HG03097 (cell line): ENCODE measurements around the gene SLC25A18.
A peak's percentile ranks its signal among the peaks of the same experiment; 100 is the strongest.
"Not testable (repeated sequence)": the region's sequence is repeated elsewhere in the genome, so short reads cannot be mapped to it uniquely, and the experiment has no call there.

Experiments
- ATAC-seq: cut with Tn5 transposase; IDR thresholded peaks from one replicate; pipeline ENCODE4 v1.9.1; 2021; ENCODE audit not compliant: unreplicated experiment, low FRiP score

The SLC25A18 gene

DNA sequence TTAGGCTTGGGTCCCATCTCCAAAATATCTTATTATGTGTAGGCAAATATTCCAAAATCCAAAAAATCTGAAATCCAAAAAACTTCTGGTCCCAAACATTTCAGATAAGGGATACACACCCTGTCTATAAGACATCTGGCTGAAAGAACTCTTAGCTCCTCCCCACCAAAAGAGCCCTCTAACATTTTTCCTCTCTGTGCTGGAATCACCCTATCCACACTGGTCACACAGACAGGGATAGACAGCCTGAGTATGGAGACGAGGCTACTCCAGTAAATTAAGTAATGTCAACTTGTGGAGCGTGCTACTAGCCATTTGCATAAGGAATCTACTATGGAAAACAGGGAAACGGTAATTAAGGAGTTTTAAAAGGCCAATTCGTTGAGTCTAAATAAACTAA lies 40.4 kb downstream of the SLC25A18 start:
- ATAC-seq = no peak

DNA sequence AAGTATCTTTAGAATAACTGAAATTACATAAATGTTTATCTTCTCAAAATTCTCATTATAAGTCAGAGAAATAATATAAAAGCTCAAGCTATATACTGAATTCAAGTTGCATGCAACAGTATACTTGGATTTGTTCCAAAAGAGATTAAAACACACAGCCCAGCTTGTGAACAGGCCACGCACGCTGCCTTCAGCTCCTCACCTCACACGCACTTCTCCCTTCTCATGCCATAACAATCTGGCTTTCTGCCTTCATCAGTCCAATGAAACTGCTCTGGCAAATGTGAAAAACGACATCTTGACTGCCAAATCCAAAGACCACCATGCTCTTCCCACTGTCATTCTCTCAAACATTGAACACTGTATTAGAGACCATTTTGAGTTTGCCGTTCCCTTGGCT lies 43.2 kb downstream of the SLC25A18 start:
- no peak for ATAC-seq

DNA sequence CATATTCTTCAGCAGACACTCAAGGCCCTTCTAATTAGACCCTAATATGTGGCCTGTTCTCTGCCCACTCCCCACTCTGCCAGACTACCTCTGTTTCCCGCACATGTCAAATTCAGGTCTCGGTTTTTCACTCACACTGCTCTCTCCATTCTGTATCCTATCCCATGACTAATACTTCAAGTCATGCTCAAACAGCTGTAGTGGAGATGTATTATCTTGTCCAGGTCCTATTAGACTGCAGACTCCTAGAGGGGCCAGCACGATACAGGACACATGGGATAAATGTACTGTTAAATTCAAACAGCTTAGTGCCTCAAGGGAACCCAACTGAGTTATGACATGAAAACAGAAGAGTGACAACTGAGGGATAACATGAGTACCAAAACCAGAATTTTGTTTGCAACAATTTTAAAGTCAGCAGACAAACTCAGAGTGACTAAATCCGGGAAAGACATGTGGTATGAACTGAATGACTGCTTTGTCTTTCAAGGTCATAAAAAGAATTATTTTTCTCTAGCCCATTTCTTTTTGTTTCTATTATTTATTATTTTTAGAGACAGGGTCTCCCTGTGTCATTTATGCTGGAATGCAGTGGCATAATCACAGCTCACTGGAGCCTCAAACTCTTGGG lies 44.7 kb downstream of the SLC25A18 start:
- ATAC-seq = no peak

DNA sequence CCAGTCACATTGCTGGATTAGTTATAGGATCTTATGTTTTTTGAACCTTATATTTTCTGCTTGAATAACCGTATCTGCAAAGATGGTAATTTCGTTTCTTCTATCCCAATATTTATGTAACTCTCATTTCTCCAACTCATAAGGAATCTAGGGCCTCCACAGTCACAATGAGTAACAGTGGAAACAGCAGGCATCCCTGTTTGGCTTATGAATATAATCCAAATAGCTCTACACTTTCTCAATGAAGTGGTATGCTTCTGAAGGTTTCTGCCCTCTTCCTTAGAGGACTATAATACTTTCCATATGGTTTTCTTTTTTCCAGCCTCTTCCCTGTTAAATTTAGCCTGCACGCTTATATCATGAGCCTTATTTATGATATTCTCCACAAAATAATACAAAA lies 48.8 kb downstream of the SLC25A18 start:
- no peak for ATAC-seq

DNA sequence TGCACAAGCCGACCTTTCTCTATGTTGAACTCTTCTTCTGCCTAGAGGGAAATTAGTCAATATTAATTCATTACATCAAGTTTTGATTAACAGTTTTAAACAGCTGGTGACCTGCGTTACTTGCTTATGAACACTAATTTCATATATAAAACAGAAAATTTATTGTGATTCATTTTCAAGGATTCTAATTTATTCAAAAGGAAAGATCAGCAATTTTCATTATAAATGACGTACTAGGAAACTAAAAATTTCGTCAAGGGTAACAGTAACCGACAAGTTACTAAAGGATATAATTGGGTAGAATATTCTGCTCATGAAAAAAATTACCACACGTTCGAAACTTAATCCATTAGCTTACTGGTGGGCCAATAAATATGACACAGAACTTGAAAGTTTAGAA lies 50.0 kb downstream of the SLC25A18 start:
- no peak for ATAC-seq

DNA sequence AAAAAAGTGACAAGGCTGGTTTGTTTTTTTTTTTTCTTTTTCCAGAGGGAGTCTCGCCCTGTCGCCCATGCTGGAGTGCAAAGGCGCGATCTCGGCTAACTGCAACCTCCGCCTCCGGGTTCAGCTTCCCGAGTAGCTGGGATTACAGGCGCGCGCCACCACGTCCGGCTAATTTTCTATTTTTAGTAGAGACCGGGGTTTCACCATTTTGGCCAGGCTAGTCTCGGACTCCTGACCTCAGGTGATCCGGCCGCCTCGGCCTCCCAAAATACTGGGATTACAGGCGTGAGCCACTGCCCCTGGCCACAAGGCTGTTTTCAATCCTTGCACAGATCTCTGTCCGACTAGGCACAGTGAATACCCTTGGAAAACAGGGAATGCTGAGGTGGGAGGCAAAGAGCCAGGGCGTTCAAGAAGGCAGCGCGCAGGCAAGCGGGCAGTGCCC lies 64.7 kb downstream of the SLC25A18 start:
- no peak for ATAC-seq

DNA sequence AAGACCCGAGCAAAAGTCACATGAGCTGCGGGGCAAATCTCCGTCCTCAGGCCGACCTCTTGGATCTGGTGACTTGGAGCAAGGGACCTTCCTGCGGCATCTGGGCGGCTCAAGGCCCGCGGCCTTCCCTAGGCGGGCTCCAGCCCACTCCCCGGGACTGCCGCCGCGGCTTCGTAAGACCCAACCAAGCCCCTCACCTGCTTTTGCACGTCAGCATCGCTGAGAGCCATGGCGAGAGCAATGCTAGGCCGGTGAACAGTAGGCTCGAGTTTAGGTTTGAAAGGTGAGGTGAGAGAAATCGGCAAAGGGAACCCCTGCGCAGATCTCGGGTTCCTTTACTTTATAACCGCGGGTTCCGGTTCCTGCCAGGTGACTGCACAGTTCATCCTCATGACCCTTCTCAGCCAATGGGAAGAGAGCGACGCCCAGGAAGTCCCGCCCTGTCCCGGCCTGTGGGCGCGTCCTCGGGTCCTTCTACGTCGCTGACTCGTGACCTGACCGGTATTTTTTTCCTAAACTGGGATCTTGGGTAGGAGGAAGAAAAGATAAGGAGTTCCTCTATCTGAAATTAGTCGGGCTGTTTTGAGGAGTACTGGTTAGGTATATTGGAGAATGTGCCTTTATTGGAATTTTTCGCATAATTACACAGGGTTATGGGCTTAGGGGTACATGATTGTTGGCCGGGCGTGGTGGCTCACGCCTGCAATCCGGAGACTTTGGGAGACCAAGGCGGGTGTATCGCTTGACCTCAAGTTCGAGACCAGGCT lies 65.3 kb downstream of the SLC25A18 start, which contains the start of gene ATP6V1E1:
ATP6V1E1 (minus strand) TSS at position 344 of the 767 bp plus-strand sequence; CDS start at position 230, 114 bp downstream.
- ATAC-seq = peak; percentile 92

DNA sequence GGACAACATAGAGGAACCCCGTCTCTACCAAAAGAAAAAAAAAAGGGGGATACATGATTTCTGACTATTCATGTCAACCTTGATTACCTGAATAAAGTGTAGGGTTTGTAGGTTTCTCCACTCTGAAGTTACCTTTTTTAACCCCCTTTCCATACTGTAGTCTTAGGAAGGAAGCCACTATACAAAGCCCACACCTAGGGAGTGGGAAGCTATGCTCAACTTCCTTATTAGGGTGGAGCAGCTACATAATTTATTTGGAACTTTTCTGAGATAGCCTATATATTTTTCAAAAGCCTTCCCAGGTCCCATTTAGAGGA lies 65.8 kb downstream of the SLC25A18 start:
- ATAC-seq = no peak

DNA sequence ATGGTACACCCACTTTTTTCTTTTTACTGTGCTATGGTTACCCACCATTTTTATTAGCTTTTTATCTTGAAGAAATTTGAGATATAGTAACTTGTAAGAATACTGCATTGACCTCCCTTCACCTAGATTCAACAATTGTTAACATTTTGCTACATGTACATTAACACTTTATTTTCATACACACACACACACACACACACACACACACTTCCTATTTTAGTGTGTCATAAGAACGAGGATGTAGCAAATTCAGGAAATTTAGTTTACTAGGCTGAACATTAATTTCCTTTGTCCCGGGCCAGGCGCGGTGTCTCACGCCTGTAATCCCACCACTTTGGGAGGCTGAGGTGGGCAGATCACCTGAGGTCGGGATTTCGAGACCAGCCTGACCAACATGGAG lies 66.3 kb downstream of the SLC25A18 start:
- ATAC-seq = no peak

DNA sequence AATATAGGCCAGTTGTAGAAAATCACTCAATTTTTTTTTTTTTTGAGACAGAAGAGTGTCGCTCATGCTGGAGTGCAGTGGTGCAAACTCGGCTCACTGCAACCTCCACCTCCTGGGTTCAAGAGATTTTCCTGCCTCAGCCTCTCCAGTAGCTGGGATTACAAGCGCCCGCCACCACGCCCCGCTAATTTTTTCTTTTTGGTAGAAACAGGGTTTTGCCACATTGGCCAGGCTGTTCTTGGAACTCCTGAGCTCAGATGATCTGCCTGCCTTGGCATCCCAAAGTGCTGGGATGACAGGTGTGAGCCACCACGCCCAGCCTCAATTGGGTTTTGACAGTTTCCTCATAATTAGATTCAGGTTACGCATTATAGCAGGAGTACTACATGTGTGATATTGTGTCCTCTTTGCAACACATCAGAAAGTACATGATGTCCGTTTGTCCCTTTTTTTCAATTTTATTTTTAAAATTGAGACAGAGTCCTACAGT lies 67.8 kb downstream of the SLC25A18 start:
- no peak for ATAC-seq

DNA sequence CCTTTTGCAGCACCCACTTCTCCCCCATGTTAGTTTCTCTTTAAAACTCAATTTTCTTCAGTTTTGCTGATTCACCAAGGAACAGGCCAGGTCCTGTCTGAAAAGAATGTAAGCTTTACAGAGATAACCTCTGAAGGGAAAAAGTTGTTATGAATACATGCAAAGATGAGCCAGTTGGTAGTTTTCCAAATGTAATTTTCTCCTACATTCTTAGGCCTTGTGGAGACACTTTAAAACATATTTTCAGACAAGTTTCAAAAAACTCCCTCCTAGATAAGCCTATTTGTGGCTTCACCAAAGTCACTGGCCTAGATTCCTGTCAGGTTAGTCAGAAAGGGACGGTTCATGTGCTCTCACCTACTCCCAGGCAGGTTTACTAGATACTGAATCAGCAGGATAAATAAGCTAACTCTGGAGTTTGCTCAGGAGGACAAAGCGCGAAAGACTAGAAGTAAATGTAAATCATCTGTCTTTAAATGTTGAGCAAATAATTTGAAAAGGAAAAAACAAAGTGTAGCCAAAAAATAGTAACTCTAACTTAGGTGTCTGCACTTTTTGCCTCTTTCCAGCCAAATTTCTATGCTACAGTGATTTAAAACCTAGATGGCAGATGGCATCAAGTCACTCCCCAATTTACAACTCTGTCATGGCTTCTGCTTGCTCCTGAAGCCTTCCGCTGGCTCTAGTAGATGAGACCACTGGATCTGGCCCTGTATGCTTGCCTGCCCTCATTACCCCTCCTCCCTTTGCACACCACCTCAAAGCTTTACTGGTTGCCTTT lies 70.1 kb downstream of the SLC25A18 start:
- ATAC-seq = no peak

DNA sequence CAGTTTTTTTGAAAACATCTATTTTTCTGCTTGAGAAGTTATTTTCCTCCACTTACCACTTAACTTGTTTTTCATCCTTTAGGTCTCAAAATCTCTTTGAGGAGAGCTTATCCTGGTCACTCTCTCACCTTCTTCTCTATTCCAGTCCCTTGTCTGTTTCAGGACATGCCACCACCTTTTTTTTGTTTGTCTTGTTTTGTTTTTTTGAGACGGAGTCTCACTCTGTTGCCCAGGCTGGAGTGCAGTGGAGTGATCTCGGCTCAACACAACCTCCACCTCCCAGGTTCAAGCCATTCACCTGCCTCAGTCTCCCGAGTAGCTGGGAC lies 70.7 kb downstream of the SLC25A18 start:
- no peak for ATAC-seq

DNA sequence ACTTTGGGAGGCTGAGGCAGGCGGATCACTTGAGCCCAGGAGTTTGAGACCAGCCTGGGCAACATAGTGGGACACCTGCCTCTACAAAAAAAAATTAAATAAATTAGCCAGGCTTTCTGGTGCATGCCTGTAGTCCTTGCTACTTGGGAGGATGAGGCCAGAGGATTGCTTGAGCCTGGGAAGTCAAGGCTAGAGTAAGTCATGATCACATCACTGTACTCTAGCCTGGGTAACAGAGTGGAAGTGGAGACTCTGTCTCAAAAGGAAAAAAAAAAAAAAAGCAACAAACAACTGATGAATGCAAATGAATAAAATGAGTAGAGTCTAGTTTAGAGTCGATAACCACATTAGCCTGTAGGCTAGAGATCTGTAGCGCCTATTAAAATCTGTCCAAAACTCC lies 71.4 kb downstream of the SLC25A18 start:
- no peak for ATAC-seq

DNA sequence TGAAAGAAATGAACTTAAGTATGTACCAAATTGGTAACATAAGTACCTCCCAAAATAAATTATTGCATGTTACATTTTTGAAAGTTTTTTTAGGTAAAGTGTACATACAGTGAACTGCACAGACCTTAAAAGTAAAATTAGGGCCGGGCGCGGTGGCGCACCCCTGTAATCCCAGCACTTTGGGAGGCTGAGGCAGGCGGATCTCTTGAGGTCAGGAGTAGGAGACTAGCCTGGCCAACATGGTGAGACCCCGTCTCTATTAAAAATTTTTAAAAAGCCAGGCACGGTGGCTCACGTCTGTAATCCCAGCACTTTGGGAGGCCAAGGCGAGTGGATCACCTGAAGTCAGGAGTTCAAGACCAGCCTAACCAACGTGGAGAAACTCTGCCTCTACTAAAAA lies 73.6 kb downstream of the SLC25A18 start:
- ATAC-seq = not testable (repeated sequence)

DNA sequence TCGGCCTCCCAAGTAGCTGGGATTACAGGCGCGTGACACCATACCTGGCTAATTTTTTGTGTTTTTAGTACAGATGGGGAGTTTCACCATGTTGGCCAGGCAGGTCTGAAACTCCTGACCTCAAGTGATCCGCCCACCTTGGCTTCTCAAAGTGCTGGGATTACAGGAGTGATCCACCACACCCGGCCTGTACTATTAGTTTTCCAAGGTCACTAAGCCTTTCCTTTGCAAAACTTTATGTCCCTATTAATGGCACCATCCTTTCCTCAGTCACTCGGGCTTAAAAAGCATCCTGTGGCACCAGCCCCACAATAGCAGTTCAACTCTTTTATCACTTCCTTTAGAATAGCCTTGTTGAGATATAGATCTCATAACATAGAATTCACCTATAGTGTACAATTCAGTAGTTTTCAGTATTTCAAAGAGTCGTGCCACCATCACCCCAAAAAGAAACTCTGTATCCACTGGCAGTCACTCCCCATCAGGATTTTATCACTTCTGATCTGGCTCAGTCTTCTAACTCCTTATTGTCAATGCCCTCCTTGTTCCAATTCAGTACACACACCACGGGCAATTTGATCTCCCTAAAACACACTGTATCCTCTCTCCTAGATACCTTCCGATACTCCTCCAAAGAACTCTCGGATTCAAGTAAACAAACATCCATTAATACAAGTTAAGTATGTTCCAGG lies 74.3 kb downstream of the SLC25A18 start:
- ATAC-seq = peak; percentile 3

DNA sequence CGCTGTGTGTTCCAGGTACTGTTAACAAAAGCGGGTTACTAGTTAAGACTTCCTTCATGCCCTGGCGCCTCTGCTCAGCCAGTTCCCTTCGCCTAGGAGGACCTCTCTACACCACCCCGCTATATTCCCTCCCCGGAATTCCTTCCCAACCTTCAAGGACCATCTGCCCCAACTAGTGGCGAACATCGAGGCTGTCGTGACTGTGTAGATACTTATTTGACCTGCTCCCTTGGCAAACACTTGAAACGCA lies 74.8 kb downstream of the SLC25A18 start:
- peak; percentile 14 for ATAC-seq

DNA sequence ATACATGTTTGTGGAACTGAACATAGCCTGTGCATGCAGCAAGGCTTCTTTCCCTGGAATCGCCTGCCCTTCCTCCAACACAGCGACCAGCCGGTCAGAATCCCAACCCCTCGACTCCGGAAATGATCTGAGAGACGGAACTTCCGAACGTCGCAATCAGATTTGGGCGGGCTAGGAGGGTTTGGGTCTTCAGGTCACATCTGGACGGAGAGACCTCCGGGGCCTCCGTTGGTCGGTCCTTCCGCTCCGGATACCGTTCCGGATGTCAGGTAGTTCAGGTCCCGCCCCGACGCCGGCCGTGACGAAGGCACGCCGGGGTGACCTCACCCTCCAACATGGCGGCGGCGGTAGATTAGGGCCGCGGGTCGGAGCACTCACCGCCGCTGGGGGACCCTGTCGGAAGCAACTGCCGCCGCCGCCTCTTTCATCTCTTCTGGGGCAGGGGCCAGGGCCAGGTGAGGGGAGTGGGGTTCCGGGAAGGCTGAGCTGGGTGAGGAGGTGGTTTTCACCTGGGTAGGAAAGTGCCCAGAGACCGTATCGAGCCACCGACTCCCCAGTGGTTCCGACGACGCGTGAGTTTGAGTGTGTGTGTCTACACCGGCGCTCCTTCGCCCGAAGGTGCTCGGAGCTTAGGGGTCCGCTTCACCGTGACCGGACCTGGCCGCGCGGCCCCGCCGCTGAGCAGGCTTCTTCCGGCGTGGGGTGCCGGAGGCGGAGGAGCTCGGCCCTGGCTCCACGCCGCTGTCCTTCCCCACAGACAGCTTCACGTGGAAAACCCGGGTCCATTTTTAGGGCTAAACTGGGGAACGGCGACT lies 75.3 kb downstream of the SLC25A18 start, which contains the start of gene BCL2L13:
BCL2L13 (plus strand) TSS at position 326 of the 815 bp plus-strand sequence. CDS start 16,955 bp downstream, outside the sequence.
- ATAC-seq = peak; percentile 87

DNA sequence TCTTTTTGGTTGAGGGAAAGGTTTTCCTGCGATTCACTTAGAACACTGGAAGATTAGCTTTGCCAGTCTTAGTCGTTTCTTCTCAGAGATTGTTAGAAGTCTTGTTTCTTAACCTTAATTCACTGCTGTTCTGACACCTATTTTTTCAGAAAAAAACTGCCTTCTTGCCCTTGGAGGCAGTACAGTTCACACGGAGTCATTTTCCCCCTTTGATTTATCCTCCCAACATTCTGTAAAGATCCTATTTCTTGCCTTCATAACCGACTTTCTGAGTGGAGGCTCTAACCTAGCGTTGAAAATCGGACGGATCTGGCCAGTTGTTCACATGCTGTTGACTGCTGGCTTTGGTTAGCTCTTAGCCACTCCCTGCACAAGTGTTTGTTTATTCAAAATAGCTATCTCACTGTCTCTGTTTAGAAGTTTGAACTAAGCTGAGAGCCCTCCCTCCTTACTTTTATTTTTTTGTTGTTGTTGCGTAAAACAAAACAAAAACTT lies 76.0 kb downstream of the SLC25A18 start:
- no peak for ATAC-seq
